Measurements from ENCODE around the gene ABCA3. TPM values are rescaled to one million over a fixed set of nuclear protein-coding genes. Genes with fewer than 3 reads are reported as not detected.
"Not testable (repeated sequence)": the region's sequence is repeated elsewhere in the genome, so short reads cannot be mapped to it uniquely, and the experiment has no call there.

ABCA3 gene
- total and polyA plus RNA-seq, 4 donors: 197 to 607 (median 411) TPM

GRCh38 chr16:2386990-2387389 lies 46.5 kb upstream of the ABCA3 start:
- H3K9ac ChIP-seq (ENCODE audit: insufficient read depth in 1 of 2, low read length in 2 of 2): no peak overlapping the region
- no peak overlapping the region for H3K4me3 ChIP-seq
- DNase-seq: no peak
- 66 to 73% methylated on average over 3 of the region's 3 CpGs for WGBS, 2 donors
- H3K4me1 ChIP-seq (ENCODE audit: control insufficient read depth in 5 of 5, insufficient read depth in 5 of 5, low read length in 5 of 5): no peaks in the 10 kb centered on the region
- H3K36me3 ChIP-seq (ENCODE audit: control insufficient read depth in 4 of 4, insufficient read depth in 4 of 4, low read length in 4 of 4): no peaks in the 10 kb centered on the region
- no peak for TF ChIP-seq CTCF (IDR thresholded peaks at IDR 0.05; ENCODE audit: control extremely low read depth, extremely low read depth)
- no peak for ATAC-seq (ENCODE audit: insufficient read depth, low FRiP score)
- H3K9me3 ChIP-seq (ENCODE audit: control insufficient read depth in 4 of 4, insufficient read depth in 3 of 4, low read length in 3 of 4): peaks cover 0 to 5% (median 2%) of the 10 kb centered on the region in 4 donors
- H3K27me3 ChIP-seq (ENCODE audit: control insufficient read depth in 3 of 3, insufficient read depth in 3 of 3, low read length in 2 of 3): no peaks in the 10 kb centered on the region
- H3K27ac ChIP-seq (ENCODE audit: low read depth in 1 of 2, low read length in 1 of 2): no peak overlapping the region

GRCh38 chr16:2385982-2386381 lies 45.5 kb upstream of the ABCA3 start:
- H3K4me1 ChIP-seq (ENCODE audit: control insufficient read depth in 5 of 5, insufficient read depth in 5 of 5, low read length in 5 of 5); H3K36me3 ChIP-seq (ENCODE audit: control insufficient read depth in 4 of 4, insufficient read depth in 4 of 4, low read length in 4 of 4); H3K9ac ChIP-seq (ENCODE audit: insufficient read depth in 1 of 2, low read length in 2 of 2); H3K27ac ChIP-seq (ENCODE audit: low read depth in 1 of 2, low read length in 1 of 2); H3K9me3 ChIP-seq (ENCODE audit: control insufficient read depth in 4 of 4, insufficient read depth in 3 of 4, low read length in 3 of 4); H3K27me3 ChIP-seq (ENCODE audit: control insufficient read depth in 3 of 3, insufficient read depth in 3 of 3, low read length in 2 of 3); H3K4me3 ChIP-seq; ATAC-seq (ENCODE audit: insufficient read depth, low FRiP score): not testable (repeated sequence)
- DNase-seq: peak in 1 of 3 donors; percentile 16
- 70 to 81% methylated on average over 19 of the region's 19 CpGs for WGBS, 2 donors

GRCh38 chr16:2385190-2385836 lies 44.8 kb upstream of the ABCA3 start:
- ATAC-seq (ENCODE audit: insufficient read depth, low FRiP score): peak; percentile 69

GRCh38 chr16:2384426-2384825 lies 43.9 kb upstream of the ABCA3 start:
- Histone ChIP-seq H3K4me3 (no peak overlapping the region), H3K36me3 (ENCODE audit: control insufficient read depth in 4 of 4, insufficient read depth in 4 of 4, low read length in 4 of 4) (no peaks in the 10 kb centered on the region), H3K9me3 (ENCODE audit: control insufficient read depth in 4 of 4, insufficient read depth in 3 of 4, low read length in 3 of 4) (peaks cover 0 to 5% (median 2%) of the 10 kb centered on the region in 4 donors), H3K9ac (ENCODE audit: insufficient read depth in 1 of 2, low read length in 2 of 2) (no peak overlapping the region), H3K27me3 (ENCODE audit: control insufficient read depth in 3 of 3, insufficient read depth in 3 of 3, low read length in 2 of 3) (no peaks in the 10 kb centered on the region), H3K4me1 (ENCODE audit: control insufficient read depth in 5 of 5, insufficient read depth in 5 of 5, low read length in 5 of 5) (no peaks in the 10 kb centered on the region), H3K27ac (ENCODE audit: low read depth in 1 of 2, low read length in 1 of 2) (no peak overlapping the region)
- TF ChIP-seq CTCF (IDR thresholded peaks at IDR 0.05; ENCODE audit: control extremely low read depth, extremely low read depth): no peak
- ATAC-seq (ENCODE audit: insufficient read depth, low FRiP score) (no peak), DNase-seq (no peak)
- 24 to 51% methylated on average over 2 of the region's 2 CpGs for WGBS, 2 donors

More at GRCh38 chr16:2385190-2385836, 44.8 kb upstream of the ABCA3 start:
- no peak overlapping the region for H3K27ac ChIP-seq (ENCODE audit: low read depth in 1 of 2, low read length in 1 of 2)
- no peaks in the 10 kb centered on the region for H3K4me1 ChIP-seq (ENCODE audit: control insufficient read depth in 5 of 5, insufficient read depth in 5 of 5, low read length in 5 of 5)
- H3K9ac ChIP-seq (ENCODE audit: insufficient read depth in 1 of 2, low read length in 2 of 2): no peak overlapping the region
- H3K4me3 ChIP-seq: no peak overlapping the region
- DNase-seq: no peak
- WGBS, 2 donors: 64 to 70% methylated on average over 3 of the region's 3 CpGs
- no peaks in the 10 kb centered on the region for H3K27me3 ChIP-seq (ENCODE audit: control insufficient read depth in 3 of 3, insufficient read depth in 3 of 3, low read length in 2 of 3)
- H3K36me3 ChIP-seq (ENCODE audit: control insufficient read depth in 4 of 4, insufficient read depth in 4 of 4, low read length in 4 of 4): no peaks in the 10 kb centered on the region
- no peak for TF ChIP-seq CTCF (IDR thresholded peaks at IDR 0.05; ENCODE audit: control extremely low read depth, extremely low read depth)
- peaks cover 0 to 5% (median 2%) of the 10 kb centered on the region in 4 donors for H3K9me3 ChIP-seq (ENCODE audit: control insufficient read depth in 4 of 4, insufficient read depth in 3 of 4, low read length in 3 of 4)

Data from lung (tissue), 12 donors.